ENCODE measurements around the gene GSG1L. TPM values are rescaled to one million over a fixed set of nuclear protein-coding genes. Genes with fewer than 3 reads are reported as not detected.

The GSG1L gene
- total and polyA plus RNA-seq, 9 of the 15 experiments (the other 6 are each of a cell fraction or from before 2014, with no cell fraction given), result not detected

DNA sequence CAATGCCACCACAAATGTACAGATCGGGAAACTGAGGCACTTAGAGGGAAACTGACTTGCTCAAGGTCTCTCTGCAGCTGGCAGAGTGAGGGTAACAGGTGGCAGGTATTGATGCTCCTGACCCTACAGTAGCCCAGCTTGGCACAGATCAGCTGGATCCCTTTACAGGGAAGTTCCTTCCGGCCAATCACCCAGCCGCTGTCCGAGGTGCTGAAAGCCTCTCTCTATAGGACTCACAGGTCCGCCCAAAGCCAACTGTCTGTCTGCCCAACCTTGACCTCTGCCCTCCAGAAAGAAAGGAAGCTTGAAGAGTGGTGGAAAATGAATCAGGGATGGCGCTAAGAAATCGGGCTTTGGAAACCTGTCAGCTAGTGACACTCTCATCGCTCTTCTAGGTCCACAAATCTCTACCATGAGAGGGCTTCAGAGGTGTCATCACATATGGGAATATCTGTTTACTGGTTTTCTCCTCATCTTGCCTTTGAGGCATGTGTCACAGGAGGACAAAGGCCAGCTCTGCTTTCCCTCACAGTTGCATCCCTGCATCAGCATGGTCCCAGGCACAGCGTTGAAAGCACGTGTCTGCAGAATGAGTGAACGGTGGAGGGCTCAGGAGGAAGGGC lies 267.4 kb downstream of the GSG1L start (continued):
- TF ChIP-seq, protein P1, sequence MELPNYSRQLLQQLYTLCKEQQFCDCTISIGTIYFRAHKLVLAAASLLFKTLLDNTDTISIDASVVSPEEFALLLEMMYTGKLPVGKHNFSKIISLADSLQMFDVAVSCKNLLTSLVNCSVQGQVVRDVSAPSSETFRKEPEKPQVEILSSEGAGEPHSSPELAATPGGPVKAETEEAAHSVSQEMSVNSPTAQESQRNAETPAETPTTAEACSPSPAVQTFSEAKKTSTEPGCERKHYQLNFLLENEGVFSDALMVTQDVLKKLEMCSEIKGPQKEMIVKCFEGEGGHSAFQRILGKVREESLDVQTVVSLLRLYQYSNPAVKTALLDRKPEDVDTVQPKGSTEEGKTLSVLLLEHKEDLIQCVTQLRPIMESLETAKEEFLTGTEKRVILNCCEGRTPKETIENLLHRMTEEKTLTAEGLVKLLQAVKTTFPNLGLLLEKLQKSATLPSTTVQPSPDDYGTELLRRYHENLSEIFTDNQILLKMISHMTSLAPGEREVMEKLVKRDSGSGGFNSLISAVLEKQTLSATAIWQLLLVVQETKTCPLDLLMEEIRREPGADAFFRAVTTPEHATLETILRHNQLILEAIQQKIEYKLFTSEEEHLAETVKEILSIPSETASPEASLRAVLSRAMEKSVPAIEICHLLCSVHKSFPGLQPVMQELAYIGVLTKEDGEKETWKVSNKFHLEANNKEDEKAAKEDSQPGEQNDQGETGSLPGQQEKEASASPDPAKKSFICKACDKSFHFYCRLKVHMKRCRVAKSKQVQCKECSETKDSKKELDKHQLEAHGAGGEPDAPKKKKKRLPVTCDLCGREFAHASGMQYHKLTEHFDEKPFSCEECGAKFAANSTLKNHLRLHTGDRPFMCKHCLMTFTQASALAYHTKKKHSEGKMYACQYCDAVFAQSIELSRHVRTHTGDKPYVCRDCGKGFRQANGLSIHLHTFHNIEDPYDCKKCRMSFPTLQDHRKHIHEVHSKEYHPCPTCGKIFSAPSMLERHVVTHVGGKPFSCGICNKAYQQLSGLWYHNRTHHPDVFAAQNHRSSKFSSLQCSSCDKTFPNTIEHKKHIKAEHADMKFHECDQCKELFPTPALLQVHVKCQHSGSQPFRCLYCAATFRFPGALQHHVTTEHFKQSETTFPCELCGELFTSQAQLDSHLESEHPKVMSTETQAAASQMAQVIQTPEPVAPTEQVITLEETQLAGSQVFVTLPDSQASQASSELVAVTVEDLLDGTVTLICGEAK (IDR thresholded peaks at IDR 0.05), result no peak
- TF ChIP-seq, protein P1 (CRISPR knock-in tag; IDR thresholded peaks at IDR 0.05), result no peak
- TF ChIP-seq EP400 (IDR thresholded peaks at IDR 0.05) (no peak), MTA2 (IDR thresholded peaks at IDR 0.05; ENCODE audit: low read depth) (no peak), SIN3A (IDR thresholded peaks at IDR 0.05; ENCODE audit: borderline replicate concordance in 2 of 2, control insufficient read depth in 1 of 2, low read depth in 2 of 2, low read length in 2 of 2) (no peak), RBM15 (IDR thresholded peaks at IDR 0.05; ENCODE audit: insufficient read depth, low read length) (no peak), BACH1 (tag; IDR thresholded peaks at IDR 0.05) (no peak), ZNF507 (tag; conservative IDR thresholded peaks at IDR 0.05) (no peak), ZNF589 (CRISPR knock-in tag; IDR thresholded peaks at IDR 0.05; ENCODE audit: low read depth) (0 out of 2 replicates have a peak, but pooled peaks have one; percentile 24), PHF21A (IDR thresholded peaks at IDR 0.05; ENCODE audit: borderline replicate concordance, low read depth) (no peak), ZNF197 (CRISPR knock-in tag; IDR thresholded peaks at IDR 0.05; ENCODE audit: low read depth) (0 out of 2 replicates have a peak, but pooled peaks have one; percentile 67), CBFA2T3 (IDR thresholded peaks at IDR 0.05) (no peak)
- TF ChIP-seq, protein P2, sequence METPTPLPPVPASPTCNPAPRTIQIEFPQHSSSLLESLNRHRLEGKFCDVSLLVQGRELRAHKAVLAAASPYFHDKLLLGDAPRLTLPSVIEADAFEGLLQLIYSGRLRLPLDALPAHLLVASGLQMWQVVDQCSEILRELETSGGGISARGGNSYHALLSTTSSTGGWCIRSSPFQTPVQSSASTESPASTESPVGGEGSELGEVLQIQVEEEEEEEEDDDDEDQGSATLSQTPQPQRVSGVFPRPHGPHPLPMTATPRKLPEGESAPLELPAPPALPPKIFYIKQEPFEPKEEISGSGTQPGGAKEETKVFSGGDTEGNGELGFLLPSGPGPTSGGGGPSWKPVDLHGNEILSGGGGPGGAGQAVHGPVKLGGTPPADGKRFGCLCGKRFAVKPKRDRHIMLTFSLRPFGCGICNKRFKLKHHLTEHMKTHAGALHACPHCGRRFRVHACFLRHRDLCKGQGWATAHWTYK (CRISPR knock-in tag; IDR thresholded peaks at IDR 0.05), result no peak
- TF ChIP-seq, protein P3, sequence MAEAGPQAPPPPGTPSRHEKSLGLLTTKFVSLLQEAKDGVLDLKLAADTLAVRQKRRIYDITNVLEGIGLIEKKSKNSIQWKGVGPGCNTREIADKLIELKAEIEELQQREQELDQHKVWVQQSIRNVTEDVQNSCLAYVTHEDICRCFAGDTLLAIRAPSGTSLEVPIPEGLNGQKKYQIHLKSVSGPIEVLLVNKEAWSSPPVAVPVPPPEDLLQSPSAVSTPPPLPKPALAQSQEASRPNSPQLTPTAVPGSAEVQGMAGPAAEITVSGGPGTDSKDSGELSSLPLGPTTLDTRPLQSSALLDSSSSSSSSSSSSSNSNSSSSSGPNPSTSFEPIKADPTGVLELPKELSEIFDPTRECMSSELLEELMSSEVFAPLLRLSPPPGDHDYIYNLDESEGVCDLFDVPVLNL (CRISPR knock-in tag; IDR thresholded peaks at IDR 0.05; ENCODE audit: low read depth), result no peak

Measured in K562 (cell line).